GM19238 (cell line): ENCODE results near the gene PPIP5K1.

ENCODE experiments used
- DNase-seq: peaks from one replicate; pipeline ENCODE4 v3.0.0; 2011; ENCODE audit warnings: low spot score; ENCODE audit not compliant: insufficient read length

The PPIP5K1 gene

DNA sequence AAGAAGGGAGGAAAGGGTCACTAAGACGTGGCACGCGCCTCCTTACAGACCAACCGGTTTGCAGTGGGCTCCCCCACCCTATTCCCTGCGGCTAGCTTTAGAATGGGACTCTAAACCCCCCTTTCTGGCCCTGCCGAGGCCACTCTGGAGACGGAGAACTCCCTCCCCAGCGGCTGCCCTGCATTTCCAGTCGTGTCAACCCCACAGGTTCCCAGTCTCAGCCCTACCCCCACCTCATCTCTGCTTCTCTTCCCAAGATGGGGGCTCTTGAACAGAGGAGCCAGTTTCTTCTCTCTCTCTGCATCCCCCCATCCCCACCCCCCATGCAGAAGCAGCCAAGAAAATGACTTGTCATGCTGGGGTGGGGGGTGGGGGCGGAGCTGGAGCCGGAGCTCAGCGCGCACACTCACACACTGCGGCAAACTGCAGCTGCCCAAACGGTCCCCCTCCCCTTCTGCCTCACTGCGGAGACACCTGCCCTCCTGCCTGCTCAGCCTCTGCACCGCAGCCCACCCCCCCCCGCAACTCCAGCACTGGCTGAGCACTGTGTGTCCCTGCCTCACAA, 71.7 kb downstream of the PPIP5K1 start:
- DNase-seq, result no peak

DNA sequence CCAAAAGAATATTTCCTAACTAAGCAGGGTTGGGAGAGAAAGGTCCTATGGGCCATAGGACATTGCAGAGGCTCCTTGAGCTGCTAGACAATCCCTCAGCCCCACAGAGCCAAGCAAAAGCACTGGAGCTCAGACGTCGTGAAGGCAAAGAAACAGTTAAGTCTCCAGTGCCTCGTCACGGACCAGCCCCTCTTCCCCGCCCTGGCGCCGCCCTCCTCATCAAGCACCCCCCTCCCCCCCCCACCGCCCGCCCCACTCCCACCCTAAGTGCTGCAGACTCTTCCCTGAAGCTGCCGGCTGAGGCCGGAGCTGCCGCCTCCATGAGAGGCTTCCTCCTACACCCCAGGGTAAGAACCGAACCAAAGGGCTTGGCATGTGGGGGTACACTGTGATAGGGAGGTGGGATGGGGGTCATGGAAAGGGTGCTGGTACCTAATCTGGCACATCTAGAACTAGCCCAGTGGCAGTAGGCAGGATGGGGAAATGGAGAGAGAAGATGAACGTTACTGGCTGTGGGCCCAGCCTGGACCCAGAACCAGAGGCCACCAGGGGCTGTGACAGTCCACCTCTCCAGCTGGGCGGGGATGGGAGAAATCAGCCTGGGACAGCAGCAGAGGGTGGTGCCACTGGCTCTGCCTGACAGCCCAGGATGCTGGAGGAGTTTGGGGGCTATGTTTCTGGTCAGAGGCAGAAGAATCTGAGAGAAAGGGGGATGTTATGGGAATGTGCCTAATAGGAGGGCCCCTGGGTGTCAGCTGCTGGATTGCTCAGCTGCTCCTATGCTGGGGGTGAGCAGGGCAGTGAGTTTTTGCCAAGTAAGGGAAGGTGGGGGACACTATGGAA, 72.4 kb downstream of the PPIP5K1 start, which contains the start of gene MAP1A:
TSS of gene MAP1A (plus strand) at position 255 of the 843 bp plus-strand sequence. CDS start 3,866 bp downstream, outside the sequence.
- no peak for DNase-seq

DNA sequence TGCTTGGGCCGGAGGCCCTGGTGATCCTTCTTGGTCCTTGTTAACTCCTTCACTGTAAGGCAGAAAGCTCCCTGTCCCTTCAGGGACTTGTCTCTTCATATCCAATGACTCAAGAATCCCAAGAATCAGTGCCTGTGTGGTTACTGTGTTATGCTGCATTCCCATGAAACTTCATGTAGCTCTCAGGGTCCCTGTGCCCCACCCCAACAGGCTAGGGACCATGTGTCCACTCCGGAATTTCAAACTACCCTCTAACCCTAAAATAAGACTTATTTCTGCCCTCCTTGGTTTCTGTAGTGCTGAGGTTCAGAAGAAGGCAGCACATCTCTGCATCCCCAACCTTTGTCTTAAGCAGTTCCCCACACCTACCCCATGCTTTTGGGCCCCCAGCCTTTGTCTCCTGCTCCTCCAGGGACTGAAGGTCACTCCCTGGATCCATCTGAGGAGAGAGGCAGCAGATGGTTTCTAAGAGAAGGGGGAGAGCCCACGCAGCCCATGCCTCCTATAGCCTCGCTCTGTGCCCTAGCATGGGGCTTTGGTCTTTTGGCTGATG, 73.1 kb downstream of the PPIP5K1 start:
- no peak for DNase-seq

DNA sequence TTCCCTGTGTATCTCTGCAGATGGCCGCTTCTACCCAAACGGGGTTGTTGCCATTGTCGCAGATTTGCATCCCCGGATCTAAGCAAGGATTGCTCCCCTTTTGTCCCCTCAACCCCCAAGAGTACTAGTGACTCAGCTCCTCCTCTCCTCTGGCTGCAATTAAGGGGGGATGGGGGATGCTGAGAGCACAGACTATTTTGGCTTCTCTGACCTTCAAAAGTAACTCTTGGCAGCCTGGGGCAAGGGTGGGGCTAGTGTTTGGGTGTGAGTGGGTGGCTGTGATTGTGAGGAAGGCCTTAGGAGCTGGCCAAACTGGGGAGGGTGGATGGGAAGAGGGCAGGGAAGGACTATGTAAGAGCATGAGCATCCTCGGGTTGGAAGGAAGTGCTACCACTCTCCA, 73.8 kb downstream of the PPIP5K1 start:
- no peak for DNase-seq

DNA sequence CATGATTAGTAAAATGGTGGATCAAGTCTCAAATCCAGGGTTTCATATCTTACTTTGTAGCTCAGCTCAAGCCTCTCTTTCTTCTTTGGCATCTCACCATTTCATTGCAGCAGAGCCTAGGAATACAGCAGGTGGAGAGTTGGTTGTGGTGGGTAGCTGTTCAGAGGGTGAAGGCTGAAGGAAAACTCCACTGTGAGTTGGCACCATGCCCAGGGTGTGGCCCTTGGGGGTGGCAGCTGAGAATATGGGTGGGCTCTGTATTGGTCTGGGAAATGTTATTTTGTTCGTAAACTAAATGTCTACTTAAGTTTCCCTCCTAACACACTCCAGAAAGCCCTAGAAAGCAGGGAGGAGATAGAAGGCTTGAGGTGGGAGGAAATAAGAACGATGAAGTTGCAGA, 74.3 kb downstream of the PPIP5K1 start:
- DNase-seq, result no peak

DNA sequence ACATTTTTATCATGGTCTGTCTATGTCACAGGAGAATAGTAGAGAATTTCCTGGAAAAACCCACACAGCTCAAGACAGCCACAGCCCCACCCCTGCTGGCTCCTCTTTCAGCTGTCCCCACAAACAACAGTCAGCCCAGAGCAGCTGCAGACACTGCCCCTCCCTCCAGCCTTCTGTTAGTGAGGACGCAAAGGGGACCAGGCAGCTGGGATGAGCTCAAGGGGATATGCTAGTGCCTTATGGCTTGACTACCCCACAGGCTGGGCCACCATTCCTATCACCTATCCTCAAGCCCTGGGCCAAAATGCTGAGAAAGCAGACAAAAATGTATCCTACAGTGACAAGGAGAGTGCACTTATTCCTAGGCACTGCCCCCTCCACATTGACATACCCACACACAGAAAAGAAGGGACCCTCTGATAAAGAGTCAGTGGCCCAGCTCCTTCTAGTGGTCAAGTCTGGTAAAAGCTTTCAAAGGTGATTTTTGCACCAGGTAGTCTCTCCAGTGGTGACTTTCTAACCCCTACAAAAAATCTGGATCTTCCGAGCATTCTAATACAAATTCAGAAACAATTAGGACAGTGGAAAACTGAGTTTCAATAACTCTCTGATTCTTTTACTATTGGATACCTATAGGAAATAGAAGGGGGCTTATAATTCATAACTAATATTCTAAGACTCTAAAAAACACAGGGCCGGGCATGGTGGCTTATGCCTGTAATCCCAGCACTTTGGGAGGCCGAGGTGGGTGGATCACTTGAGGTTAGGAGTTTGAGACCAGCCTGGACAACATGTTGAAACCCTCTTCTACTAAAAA, 75.6 kb downstream of the PPIP5K1 start:
- no peak for DNase-seq

DNA sequence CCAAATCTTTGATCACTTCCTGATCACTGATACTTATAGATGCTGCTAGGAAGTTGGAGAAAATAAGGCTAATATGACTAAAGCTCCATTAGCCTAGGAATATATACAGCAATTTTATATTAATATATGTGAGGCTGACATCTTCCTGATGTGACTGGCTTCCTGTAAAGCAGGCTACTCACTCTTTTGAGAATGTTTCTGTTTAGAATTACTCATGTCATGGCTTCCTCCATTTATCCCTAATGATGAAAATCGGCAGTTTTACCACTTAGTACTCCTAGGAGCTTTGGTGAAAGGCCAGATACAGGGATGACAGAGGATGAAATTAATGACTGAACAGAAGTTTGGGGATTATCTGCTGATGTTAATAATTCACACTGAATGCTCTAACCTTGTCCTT, 76.5 kb downstream of the PPIP5K1 start:
- no peak for DNase-seq

DNA sequence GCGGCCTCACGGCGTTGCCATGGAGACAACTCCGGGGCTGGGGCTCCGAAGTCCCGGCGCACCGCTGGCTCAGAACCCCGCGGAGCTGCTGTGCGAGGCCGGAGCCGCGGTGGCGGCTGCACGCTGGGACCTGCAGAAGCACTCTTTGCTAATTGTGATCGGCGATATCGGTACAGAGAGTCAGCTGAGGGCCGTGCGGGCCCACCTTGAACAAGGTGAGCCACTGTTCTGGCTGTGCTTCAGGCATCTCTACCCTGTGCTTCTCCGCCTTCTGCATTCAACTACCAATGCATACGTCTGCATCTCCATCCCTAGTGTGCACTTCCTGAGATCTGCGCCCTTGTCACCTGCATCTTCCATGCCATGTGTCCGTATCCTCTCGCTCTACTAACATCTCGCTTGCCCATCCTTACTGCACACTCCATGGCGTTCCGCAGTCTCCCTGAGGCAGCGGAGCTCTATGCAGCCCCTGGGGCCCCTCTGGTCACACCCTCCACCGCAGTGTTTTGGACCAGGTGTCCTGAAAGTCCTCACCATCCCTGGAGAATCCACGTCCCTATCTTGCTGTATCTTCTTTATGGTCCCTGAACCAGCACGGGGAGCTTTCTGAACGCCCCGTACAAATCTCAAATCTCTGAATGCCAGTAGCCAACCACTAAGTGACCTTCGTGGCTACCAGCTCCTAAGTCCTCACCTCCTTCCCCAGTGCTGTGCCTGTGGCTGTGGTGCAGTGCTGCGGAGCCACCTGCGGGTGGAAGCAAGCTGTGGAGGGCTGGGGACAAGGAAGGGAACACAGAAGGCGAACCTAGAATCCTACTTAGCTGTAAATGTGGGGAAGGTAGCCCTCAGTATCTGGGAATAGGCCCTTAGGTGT, 78.8 kb downstream of the PPIP5K1 start:
- DNase-seq, result no peak

DNA sequence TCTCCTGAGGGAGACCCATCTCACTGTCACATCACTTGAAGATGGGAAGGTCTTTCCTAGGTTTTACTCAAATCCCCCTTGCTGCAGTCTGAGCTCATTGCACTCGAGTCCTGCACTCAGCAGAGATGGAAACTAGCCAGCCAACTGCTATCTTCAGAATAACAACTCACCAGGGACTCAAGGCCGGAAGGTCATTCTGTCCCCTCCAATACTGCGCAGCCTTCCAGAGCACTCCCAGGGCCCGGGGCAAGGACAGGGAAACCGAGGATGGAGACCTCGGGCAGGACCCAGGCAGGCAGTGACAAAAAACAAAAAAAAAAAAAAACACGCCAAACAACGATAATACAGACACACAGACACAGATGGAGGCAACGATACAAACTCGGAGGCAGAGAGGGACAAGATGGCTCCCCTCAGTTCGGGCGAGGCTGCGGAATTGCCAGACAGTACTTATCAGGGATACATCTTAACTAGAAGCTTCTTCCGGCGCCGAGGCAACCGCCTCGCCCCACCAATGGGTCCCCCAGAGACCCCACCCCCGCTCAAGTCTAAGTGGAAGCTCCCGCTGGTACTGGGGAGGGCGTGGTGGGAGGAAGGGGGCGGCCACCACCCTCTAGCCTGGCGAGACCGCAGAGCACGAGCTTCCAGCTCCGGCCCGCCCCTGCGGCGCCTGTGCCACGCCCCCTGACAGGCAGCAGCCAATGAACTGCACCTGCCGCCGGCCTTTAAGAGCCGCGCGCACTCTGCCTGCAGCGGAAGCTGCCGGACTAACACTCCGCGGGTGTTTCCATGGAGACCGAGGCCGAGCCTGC, 79.6 kb downstream of the PPIP5K1 start:
- peak; percentile 94 for DNase-seq

DNA sequence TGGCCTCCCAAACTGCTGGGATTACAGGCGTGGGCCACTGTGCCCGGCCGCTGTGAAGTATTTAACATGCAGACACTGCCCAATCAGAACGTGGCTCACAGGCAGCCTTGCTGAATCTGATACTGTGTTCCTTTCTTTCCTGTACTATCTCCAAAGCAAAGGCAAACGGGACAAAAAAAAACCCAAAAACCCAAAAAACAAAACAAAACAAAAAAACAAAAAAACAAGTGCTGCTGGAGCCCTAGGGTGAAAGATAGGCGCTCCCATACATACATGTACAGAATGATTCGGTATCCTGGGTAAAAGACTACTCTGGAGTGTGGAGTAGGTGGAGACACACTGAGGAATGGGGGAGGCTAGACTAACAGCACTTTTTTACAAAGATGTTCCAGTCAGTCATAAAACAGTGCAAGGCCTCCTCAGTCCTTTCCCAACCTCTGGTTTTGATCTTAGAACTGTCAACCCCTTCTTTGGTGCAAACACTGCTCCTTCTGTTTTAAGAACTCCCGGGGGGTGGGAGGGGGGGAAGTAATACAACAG, 80.3 kb downstream of the PPIP5K1 start:
- no peak for DNase-seq

DNA sequence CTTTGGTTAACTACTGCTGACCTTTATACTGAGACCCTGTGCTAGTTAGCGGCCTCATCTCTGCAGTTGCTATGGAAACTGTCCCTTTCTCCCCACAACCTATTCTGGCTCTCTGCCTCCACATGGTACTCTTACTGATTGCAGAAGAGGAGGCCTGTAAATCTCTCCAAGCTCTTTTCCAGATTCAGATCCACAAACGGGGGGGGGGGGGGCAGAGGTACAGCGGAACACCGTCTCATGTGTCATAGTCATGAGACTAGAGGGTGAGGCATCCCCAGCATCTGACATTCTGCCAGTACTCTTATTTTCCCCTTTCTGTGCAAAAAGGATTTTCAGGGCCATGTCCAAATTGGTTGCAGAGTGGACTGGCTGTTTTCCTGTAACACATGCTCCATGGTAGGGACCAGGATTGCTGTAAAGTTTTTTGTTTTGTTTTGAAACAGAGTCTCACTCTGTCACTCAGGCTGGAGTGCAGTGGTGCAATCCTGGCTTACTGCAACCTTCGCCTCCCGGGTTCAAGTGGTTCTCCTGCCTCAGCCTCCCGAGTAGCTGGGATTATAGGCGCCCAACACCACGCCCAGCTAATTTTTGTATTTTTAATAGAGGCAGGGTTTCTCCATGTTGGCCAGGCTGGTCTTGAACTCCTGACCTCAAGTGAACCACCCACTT, 80.9 kb downstream of the PPIP5K1 start:
- DNase-seq, result no peak

DNA sequence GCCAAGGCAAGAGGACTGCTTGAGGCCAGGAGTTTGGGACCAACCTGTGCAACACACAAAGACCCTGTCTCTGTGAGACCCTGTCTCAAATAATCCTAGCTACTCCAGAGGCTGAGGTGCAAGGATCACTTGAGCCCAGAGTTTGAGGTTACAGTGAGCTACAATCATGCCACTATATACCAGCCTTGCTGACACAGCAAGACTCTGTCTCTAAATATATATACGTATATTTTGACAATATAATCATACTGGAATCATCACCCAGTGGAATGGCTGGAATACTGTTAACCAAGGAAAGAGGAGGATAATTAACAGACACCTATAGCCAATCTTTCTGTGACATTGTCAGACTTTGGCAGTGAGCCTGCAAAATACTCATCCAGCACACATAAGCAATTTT, 81.6 kb downstream of the PPIP5K1 start:
- no peak for DNase-seq

DNA sequence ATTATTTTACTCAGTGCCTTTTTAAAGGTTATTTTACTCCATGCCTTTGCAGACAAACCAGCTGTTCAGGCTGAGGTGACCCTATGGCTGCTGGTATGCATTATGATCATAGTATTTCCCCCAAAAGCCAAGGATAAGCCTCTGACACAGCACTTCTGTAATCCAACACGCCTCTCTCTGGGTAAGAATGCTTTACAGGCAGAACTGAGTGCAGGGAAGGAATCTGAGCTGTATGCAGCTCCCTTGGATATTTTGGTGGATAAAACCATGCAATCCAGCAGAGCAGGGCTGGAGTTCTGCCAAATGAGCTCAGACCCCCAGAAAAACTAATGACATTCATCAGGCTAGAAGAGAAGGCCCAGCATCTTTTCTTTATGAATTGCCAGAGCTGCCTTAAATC, 84.3 kb downstream of the PPIP5K1 start:
- DNase-seq, result no peak

DNA sequence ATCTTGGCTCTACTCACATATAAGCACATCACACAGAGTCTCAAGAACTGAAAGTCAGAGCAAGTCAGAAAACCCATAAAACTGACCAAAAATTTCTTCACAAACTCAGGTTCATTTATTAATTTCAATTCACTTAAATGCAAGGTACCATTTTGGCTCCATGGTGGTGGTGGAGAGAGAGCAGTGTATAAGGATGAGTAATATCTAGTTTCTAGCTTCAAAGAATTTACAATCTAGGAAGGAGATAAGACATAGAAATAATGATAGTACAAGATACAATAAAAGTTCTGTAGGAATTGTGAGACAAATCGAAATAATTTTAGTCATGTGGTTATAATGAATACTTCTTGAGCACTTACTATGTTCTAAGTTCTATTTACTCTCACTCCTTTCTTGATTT, 90.4 kb downstream of the PPIP5K1 start:
- no peak for DNase-seq

DNA sequence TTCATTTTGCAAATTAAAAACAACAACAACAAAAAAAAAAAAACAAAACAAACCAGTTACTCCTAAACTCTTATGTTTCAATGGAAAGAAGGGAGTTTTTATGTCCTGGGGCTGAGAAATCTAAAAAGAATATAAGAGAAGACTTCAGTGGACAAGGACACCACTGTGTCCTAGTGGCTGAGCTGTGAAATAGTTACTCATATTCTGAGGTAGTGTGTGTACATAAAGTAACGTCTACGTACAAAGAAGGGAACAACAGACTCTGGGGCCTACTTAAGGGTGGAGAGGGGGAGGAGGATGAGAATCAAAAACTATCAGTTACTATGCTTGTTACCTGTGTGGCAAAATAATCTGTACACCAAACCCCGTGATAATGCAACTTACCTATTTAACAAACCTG, 91.0 kb downstream of the PPIP5K1 start:
- DNase-seq, result no peak

DNA sequence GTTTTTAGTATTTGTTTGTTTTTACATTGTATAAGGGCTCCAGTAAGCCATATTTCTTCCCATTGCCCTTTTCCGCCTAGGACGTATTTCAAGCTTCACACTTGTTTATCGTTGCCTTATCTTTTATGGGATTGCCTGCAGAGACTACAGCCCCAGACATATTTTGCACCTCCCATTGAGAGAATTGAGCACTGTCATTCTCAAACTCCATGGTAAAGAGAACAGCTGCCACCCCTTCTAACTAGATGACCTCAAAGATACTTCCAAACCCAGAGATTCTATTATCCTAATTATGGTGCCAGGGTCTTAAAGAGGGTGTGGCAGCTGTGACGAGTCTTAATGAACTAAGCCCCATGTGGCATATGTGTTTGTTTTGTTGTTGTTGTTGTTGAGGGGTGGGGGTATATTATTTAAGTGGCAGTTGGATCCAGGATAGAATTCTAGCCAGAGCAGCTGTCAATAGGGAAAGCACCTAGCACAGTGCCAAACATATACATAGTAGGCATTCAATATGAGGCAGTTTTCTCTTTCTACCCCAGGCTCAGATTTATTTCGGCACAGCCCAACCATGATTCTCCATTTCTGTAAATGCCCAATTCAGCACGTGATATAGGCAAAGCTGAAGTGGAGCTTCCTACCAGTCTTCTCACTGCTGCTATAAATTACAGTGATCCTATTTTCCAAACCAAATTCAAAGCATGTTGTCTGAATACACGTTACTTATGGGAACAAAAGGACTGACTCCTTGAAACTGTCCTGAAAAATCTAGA, 96.1 kb downstream of the PPIP5K1 start:
- DNase-seq, result no peak

DNA sequence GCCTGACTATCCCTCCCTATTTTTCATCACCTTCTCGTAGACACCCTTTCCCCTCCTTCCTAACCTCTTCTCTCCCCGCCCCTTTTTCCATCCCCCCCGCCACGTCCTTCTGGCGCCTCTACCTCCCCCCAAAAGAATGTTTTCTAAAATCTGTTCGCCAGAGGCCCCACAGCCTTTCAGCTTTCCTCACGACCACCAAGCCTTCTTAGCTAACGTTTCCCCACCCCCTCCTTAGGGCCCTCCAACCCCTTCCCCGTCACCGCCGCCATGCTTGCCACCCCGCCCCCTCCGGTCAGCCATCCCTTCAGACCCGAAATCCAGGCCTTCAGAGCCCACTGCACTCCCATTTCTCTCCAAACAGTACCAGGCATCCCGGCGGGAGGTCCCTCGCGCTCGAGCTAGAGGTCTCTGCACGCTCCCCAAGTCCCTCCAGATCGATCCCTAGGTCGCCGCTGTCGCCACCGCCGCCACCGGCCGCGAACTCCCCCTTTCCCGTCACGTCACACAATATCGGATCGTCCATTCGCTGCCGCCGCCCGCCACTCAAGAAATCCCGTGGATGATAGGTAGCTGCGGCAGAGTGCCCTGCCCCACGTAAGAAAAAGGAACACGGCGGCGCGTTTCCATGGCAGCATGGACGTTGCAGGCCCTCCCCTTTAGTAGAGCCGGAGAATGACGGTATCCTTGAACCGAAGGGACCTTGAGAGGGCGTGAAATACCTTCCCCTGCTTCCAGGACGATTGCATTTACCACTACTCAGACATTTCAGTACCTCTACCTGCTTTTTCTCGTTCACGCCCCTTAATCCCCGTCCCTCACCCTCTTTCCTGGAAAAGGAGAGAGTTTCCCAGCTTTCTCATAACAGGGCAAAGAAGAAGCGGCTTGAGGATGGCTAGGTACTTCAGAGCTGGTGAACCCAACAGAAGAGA, 97.1 kb downstream of the PPIP5K1 start, which contains the start of gene TP53BP1:
TSS of gene TP53BP1 (minus strand) at position 484 of the 929 bp plus-strand sequence. CDS start at position 371, 113 bp downstream.
- DNase-seq, result peak; percentile 91
